ENCODE data around the gene PRSS56.

PRSS56 gene

DNA sequence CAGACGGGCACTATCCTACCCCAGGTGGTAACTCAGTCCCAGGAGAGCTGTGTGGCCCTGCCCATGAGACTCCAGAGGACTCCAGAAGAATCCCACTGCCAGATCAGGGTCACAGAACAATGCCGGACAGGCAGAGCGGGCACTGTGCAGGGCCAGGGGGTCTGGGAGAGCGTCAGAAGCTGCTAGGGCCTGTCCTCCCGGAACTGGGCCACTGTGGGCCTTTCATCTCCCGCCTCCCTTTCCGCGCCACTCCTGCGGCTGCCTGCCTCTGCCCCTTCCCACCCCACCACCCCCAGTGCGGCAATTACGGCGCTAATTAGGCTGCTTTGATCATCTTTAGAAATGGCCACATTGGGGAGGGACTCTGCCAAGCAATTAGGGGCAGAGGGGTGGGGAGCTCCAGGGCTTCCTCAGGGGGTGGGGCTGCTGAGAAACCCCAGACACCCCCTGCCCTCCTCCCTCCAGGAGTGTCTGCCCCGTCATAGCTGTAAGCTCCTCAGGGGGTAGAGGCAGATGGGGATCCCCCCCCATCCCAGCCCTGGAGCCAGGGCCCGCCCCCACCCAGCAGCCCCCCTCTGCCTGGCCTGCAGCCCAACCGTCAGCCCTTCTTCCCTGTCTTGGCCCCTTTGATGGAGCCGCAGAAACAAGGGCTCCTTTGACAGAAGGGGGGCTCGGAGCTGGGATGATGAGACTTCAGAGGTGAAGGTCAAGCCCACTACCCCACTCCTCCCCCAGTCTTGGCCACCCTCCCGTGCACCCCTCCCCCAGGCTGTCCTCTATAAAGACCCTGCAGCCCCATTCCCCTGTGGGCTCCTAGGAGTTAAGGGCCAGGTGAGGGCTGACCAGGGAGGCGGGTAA lies at the start of gene PRSS56:
Gene PRSS56, plus strand, starts transcription at position 808 of the 858 bp plus-strand sequence. CDS start 211 bp downstream, outside the sequence.
- DNase-seq (ENCODE audit: low spot score): no peak

DNA sequence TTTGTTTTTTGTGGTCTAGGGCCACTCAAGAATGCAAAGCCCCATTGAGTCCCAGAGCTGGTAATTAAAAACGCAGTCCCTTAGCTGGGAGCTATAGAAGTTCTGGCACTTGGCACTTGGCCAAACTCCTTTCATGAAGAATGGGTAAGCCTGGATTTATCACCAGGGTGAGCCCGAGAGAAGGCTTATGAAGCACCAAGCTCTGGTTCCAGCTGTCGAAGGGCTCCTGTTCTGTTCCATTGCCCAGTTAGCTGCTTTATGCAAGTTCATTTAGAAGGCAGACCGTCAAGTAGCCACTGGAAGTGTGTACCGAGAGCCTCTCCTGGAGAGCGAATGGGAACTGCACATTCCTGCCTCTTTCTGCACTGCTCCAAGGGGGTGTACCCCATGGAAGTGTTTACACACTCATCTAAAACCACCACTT lies 46.7 kb upstream of the PRSS56 start:
- DNase-seq (ENCODE audit: low spot score): no peak

DNA sequence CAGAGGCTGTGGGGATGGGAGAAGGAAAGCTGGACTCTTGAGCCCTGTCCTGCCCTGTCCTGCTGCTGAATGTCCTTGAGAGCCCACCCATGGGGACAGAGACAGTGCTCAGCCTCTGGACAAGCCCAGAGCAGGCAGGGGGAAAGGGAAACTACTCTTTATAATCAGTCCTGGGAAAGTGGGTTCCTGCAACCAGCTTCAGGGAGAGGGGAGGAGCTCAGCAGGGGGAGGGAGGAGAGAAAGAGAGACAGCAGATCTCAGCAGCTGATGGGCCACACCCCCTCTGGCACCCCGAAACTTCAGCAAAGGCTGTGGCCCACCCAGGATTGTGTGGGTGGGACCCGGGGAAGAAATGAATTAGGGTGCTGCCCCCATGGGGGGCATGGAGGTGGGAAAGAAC lies 44.1 kb upstream of the PRSS56 start:
- no peak for DNase-seq (ENCODE audit: low spot score)

DNA sequence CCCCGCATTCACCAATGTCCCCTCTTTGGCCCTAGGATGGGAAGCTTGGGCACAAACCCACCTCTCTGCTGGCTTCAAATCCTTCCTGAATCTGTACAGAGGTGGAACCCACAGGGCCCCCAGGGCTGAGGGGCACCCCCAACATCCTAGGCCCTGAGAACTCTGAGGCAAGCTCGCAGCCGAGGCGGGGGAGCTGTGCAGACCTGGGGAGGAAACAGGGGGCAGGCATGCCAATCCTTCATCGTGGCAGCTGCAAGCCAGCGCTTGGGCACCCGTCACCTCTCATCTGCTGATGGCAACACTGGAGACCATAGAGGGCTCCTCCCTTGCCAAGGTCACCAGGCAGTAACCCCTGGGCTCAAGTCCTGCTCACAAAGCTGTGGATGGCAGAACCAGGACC lies 43.4 kb upstream of the PRSS56 start:
- no peak for DNase-seq (ENCODE audit: low spot score)

DNA sequence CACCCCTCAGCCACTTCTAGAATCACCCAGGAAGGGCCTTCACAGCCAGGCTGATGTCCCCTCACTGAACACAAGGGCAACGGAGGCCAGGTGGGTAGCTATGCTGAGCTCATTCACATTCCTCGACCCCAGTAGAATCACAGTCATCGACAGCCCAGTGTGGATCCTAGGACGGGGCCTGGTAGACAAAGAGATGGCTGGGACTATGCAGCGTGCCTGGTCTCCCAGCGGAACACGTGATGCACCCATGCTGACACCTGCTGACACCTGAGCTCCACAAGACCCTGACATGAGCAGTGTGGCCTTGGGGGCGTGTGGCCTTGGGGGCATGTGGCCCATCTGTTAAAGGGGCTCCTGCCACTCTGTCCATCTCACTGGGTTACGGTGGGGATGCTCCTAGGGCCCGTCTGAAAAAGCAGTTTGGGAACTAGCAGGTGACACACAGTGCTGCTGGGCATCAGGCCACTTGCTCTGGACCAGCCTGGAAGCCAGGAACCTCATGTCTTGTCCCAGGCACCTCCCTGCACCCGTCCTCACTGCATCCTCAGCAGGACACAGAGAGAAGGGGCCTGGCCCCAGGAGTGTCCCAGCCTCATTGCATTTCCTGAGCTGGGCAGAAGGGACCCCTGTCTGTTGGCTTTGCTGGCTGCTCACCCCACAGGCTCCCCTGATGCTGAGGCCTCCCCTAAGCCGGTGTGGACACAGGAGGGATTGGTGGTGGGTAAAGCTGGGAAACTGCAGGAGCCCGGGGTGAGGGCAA lies 42.3 kb upstream of the PRSS56 start:
- no peak for DNase-seq (ENCODE audit: low spot score)

DNA sequence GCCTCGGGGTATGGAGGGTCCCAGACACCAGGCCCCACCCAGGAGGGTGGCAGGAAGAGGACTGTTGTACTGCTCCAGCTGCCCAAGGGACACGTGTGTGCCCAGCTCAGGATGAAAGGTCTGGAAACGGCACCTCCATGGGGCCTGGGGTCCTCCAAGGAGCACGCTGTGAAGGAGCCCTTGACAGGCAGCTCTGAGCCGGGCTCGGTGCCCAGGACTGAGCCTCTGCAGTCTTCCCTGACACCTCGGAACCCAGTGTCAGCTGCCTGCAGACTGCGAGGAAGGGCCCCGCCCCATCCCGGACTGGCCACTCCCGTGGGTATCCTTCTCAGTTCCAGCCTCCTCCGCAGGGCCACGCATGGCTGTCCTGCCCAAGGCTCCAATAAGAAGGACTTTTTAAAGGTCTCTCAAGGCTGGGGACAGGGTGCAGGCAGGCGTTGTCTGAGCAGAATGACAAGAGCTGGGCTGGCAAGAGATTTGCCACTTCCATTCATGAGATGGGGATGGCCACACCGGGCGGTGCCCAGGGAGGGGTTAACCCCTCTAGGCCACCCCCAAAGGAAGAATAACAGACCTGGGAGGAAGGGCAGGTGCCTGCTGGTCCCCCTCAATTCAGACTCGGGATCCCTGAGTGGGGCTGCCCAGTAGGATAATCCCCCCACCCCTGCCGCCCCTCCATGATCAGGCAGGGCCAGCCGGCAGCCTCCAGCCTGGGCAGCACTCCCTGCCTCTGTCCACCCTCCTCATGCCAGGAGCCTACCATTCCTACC lies 41.4 kb upstream of the PRSS56 start:
- DNase-seq (ENCODE audit: low spot score): no peak

DNA sequence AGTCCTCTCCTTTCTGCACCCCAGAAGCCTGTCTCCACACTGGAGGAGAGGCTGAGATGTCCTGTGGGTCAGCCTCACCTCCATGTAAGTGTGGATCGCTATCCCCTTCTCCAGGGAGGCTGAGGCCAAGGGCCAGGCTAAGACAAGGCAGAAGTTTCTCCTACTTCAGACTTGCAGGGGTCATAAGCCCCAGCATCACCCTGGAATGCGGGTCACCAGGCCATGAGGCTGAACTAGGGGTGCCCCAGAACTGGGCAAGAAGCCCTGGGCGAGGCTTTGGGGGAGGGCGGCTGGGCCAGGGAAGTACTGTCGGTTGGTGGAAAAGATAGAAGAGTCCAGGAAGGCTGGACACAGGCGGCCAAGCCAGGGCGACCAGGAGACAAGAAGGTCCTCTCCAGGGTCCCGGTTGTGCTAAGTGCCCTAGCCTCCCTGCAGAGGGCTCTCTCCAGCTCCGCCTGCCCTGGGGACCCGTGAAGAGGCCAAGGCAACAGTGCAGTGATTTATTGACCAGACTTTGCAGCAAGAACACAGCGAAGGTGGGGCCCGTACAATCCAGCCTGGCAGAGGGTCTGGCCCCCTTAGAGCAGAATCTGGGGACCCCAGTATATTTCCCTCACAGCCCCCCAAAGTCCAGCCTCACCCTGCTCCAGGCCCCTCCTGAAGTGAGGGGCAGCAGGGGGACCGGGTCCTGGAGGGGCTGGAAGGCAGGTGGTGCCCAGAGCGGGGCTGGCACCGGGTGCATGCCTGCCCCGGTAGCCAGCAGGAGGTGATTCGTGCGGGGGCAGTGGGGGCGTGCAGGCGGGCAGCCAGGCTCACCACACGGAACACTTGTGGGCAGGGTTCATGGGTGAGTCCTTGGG lies 40.6 kb upstream of the PRSS56 start:
- no peak for DNase-seq (ENCODE audit: low spot score)

DNA sequence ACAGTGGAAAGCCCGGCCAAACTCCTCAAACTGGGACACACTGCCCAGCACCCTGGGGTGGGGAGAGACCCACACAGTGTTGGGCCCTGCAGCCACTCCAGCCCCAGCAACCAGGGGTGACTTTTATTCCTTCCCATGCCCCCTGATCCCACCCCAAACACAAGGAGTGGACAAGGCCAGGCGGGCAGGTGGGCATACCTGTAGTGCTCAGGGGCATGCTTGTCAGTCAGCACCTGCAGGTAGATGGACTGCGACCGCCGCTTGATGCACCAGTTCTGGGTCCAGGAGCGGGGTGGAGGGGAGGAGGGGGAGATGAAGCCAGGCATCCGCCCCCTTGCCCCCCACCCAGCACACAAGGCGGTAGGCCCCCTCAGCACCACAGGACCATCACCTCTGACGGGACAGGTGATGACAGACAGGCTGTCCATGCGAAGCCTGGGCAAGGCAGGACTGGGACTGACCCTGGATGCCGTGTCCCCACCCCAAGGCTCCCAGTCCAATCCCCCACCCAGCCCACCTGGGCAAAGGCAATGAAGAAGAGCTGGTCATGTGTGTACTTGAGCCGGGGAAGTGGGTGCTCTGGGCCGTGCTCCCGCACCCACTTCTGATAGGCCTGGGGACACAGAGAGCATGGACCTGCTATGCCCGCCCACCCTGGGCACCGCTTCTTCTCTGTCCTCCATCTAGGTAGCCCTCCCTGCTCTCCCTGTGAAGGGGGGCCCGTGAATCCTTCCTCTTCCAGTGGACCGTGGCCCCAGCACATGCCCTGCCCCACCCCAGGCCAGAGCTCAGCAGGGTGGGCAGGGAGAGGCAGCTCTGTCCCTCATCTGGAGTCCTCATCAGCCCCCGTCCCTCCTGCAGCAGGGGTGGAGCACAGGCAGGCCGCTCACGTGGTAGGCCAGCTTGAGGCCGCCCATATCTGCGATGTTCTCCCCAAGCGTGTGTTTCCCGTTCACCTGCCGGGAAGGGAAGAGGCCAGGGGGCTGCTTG lies 39.7 kb upstream of the PRSS56 start:
- DNase-seq (ENCODE audit: low spot score): no peak

DNA sequence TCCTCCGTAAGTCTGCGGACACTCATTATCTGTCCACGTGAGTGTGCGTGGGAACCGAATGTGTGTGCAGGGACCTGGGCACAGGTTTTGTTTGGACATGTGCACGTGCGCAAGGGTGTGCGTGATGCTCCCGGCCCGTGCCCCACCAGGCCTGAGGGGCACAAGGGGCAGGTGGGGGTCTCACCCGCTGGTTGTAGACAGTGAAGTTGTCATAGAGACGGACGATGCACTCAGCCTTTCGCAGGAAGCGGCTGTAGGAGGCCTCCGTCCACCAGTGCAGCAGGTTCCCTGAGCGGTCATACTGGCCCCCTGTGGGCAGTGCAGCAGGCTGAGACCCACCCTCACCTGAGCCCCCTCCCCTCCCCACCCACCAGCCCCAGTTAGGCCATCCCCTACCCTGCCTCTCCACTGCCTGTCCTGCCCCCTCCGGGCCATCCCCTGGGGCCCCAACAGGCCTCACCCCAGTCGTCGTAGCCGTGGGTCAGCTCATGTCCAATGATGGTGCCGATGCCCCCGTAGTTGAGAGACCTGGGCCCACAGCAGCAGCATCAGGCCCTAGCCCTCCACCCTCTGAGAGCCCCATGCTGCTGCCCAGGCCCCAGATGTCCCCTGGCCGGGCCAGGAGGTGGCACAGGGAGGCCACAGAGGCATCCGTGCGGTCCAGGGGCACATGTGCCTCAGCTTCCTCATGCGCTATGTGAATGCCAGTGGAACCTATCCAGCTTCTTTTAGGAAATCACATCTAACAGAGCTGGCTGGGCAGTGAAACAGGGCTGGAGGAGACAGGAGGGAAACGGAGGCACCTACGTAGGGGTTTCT lies 38.7 kb upstream of the PRSS56 start:
- DNase-seq (ENCODE audit: low spot score): no peak

DNA sequence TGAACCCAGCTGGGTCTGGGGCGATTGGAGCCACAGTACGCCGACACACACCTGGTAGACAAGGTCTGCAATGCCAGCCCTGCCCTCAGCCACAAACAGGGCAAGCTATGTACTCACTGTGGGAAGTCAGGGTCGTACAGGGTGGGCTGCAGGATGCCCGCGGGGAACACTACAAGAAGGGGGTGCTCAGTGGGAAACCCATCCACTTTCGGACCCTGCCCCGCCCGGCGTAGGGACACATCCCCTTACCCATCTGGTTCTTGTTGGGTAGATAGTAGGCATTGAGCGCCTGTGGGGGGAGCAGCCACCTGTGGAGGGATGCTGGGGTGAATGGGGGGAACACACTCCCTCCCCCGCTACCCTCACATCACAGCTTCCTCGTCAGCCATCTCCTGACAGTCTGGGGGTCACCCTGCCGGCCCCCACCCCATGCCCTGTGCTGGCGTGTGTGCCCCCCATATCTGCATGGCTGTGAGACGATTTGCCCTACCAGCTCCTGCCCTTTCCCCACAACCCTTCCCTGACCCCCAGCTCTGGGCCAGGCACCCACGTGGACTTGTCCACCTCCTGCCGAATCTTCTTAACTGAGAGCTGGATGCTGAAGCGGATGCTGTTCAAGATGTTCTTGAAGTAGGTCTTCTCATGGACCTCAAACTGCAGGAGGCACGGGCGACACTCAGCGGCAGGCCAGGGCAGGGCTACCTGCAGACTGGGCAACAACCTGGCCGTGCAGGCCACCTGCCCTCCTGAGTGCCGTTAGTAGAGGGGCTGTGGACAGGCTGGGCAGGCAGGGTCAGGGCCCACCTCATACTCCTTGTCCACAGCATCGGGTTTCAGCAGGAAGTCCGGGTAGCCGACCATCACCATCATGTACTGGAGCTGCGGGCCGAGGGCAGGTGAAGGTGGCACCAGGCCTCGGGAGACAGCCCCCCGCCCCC lies 37.6 kb upstream of the PRSS56 start:
- DNase-seq (ENCODE audit: low spot score): no peak

DNA sequence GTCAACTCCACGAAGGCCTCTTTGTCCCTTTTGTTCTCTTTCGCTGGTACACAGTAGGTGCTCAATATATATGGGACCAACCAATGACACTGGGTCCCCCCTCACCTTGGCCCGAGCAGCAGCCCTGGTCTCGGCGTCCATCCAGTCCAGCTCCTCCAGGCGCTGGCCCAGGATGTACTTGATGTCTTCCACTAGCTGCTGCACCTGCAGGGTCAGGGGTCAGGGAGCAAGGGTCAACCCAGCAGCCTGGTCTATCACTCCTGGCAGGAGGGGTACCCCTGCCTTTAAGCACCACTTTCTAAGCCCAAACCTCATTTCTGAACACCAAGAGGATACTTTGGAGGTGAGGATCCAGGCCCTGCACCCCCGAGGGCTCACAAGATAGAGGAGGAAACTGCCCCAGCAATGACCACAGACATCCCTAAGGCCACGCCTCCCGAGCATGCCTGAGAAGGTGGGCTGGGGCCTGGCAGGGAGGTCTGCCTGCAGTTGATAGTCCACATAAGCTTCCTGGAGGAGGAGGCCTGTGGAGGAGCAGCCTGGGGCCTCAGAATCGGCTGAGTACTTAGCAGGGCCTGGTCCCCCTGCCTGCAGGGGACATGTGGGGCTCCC lies 36.8 kb upstream of the PRSS56 start:
- no peak for DNase-seq (ENCODE audit: low spot score)

DNA sequence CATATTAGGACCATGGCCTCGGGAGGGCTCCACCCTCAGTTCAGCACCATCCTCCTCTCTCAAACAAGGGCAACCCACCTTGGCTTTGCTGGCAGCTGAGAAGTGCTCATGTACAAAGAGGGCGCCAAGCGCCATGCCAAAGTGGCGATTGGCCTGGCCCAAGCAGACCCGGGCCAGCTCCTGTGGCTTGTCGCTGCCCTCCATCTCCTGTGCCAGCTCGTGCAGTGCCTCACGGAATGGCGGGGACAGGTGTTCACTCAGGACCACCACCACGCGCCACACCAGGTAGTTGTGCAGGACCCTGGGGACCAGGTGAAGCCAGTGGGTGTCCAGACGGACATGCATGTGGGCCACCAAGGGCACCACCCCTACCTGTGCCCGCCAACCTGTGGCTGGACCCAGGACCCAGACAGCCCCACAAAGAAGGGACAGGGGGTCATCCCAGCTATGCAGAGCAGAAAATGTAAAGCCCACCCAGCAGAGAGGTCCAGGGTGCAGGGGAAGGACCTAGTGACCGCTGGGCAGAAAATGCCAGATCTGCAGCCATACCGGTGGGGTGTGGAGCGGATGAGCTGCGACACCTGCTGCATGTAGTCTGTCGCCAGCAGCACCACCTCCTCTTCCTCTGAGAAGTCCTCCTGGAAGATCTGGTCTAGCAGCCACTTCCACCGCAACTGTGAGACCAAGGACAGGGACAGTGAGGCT lies 36.1 kb upstream of the PRSS56 start:
- DNase-seq (ENCODE audit: low spot score): no peak

DNA sequence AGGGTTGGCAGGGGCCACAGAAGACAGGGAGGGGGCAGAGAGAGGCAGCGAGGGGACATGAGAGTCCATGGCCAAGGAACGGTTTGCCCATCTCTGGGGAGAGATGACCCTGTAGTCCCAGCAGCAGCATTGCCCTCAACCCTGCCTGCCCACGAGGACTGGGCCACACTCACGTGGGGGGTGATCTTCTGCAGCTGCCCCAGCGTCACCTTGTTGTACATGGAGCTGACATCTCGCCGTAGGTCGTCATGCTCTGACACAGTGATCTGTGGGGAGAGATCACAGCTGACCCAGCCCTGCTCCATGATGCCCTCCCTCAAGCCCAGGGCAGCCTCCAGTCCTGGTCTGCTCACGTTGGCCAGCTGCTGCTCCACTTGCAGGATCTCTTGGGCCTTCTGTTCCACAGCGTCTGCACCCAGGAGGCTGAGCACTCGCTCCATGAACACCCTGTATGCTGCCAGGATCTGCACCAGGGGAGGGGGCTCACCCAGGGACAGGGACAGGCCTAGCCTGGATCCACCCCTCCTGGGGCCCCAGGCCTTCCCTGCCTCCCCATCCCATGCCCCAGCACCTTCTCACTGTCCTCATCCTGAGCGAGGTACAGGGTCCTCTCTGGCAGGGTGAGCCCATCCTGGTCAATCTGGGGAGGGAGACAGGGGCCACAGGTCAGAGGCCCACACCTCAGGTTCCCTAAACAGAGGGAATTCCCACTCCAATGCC lies 35.4 kb upstream of the PRSS56 start:
- DNase-seq (ENCODE audit: low spot score): no peak

DNA sequence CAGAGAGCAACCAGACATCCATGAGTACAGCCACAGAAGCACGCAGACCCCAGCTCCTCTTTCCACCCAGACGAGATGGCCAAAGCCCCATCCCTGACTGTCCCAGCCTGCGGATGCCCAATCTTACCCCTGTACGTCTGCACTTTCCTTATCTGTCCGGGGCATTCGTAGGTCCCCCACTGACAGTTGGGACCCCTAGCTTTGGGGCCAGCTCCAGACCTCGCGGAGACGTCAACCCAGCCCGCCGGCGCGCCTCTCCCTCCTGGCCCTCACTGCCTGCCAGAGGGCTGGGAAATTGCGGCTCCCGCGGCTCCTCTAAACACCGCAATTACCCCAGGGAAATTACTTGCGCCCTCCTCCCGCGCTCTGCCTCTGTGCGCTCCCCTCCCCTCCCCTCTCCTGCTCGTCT lies 34.8 kb upstream of the PRSS56 start:
- DNase-seq (ENCODE audit: low spot score): no peak

DNA sequence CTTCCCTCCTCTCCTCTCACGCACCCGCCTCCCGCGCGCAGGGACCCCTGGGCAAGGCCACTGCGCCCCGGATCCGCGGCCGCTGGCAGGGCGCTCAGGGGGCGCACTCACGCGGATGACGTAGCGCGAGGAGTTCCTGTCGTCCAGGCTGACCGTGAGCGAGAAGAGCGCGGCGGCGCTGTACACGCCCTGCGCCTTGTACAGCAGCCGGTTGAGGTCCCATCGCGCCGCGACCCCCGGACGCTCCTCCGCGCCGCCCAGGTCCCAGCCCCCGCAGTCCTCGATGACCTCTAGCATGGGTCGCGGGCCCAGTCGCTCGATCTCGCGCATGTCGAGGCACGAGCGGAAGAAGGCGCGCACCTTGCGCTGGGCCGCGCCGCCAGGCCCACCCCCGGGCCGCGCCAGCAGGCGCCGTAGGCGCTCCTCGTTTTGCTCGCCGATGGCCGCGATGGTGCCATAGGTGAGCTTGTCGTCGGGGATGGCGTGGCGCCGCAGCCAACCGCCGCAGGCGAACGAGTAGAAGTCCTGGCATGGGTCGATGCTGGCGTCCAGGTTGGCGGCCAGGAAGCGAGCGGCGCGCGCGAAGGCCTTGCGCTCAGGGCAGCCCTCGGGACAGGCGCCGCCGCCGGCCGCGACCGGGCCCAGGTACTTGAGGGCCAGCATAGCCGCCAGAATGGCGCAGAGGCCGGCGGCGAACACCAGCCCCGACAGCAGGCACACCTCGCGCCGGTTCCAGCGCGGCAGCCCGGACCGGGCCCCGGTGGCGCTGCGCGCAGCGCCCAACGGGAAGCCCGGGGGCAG lies 34.2 kb upstream of the PRSS56 start:
- DNase-seq (ENCODE audit: low spot score): no peak
